HUES6 (cell line): ENCODE data around the gene NTN1.

Experiments used
- H3K27ac ChIP-seq: 2 replicates; pipeline ENCODE4 v1.7.0; 2013; ENCODE audit warnings: low read depth, mild to moderate bottlenecking, low read length, inconsistent platforms
- H3K27me3 ChIP-seq: 2 replicates; pipeline ENCODE4 v1.6.1; 2013; ENCODE audit warnings: low read length; ENCODE audit not compliant: control insufficient read depth, insufficient read depth
- H3K36me3 ChIP-seq: 2 replicates; pipeline ENCODE4 v1.6.1; 2013; ENCODE audit warnings: low read length; ENCODE audit not compliant: control insufficient read depth, insufficient read depth
- H3K4me1 ChIP-seq: 2 replicates; pipeline ENCODE4 v1.6.1; 2013; ENCODE audit warnings: low read length; ENCODE audit not compliant: control insufficient read depth, insufficient read depth
- H3K4me3 ChIP-seq: 2 replicates; pipeline ENCODE4 v1.5.1; 2013; ENCODE audit warnings: low read depth, low read length
- H3K9ac ChIP-seq: one replicate; pipeline ENCODE4 v1.6.1; 2013; ENCODE audit warnings: mild to moderate bottlenecking, low read length
- H3K9me3 ChIP-seq: 2 replicates; pipeline ENCODE4 v1.6.1; 2013; ENCODE audit warnings: low read depth, low read length; ENCODE audit not compliant: control insufficient read depth, insufficient read depth

Gene NTN1

DNA sequence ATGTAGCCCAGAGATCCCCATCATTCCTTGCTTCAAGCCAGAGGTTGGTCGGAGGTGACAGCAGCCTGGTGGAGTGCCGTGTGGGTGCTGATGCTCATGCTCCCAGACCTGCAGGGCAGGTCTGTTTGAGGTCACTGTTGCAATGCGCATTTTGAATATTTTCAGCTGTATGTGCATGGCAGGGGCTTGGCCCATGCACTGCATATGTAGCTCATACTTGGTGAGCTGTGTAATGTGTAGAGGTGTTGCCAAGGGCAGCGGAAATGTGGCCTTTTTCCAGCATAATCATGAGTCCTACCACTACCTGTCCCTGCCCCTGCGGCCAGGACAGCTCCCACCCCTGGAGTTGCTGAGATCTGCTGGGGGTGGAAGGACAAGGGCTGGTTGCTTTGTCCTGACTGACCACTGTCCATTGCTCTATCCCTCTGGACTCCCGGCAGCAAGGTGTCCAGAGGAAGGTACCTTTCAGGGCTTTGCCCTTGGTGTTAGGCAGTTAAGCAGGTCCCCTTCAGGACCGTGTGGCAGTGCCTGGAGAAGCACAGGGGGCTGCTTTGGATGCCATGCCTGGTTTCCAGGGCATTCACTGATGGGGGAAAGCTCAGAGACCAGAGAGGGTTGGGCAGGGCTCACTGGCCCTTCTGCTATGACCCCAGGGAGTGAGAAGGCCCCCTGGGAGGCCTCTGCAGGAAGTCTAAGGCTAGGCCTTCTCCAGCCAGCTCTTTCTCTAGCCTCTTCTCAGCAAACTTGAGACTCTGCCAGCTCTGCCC is 215.2 kb downstream of the NTN1 start:
- peaks cover 28% of the 10 kb centered on the region for H3K4me1 ChIP-seq
- no peaks in the 10 kb centered on the region for H3K36me3 ChIP-seq
- no peak overlapping the region for H3K27ac ChIP-seq
- H3K4me3 ChIP-seq, result no peak overlapping the region
- peaks cover 10% of the 10 kb centered on the region for H3K27me3 ChIP-seq
- H3K9me3 ChIP-seq, result no peaks in the 10 kb centered on the region
- no peak overlapping the region for H3K9ac ChIP-seq

DNA sequence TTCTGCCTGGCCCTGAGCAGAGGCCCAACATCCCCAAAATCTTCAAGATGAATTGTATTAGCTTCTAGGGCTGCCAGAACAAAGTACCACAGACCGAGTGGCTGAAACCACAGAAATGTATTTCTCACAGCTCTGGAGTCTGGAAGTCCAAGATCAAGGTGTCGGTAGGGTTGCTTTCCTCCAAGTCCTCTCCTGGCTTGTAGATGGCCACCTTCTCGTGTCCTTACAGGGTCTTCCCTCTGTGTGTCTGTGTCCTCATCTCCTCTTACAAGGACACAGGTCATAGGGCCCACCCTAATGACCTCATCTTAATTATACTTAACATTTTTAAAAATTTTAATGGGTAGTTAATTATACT is 215.7 kb downstream of the NTN1 start:
- peaks cover 28% of the 10 kb centered on the region for H3K4me1 ChIP-seq
- H3K27me3 ChIP-seq, result peaks cover 10% of the 10 kb centered on the region
- H3K27ac ChIP-seq, result no peak overlapping the region
- no peaks in the 10 kb centered on the region for H3K36me3 ChIP-seq
- H3K4me3 ChIP-seq, result no peak overlapping the region
- no peaks in the 10 kb centered on the region for H3K9me3 ChIP-seq
- H3K9ac ChIP-seq, result no peak overlapping the region

DNA sequence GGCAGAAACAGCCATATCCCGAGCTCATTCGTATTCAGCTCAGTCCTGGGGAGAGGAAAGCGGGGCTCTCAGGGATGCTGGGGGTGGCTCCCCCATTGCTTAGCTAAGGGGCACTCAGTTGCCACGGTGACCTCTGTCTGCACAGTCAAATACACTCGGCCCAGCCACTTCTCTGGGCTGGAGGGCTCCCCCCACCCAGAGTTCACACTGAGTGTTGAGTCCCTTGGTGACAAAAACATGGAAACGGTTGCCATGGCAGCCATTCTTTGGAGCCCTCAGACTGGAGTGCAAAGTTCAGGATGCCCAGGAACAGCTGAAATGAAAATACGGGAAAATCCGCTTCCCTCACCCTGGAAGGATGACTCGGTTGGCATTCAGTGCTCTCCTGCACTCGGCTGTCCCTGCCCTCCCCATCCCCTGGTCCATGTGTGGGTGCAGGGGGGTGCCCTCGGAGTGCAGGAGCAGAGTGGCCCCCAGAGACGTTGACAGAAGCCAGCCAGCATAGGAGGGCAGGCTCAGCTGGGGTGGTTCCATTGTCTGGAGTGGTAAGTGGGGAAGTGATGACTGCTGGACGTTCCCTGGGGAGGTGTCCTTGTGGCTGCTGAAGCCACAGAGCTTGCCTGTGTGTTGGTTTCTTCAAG is 216.5 kb downstream of the NTN1 start:
- H3K4me3 ChIP-seq, result no peak overlapping the region
- H3K27me3 ChIP-seq, result peaks cover 10% of the 10 kb centered on the region
- no peak overlapping the region for H3K27ac ChIP-seq
- no peaks in the 10 kb centered on the region for H3K9me3 ChIP-seq
- no peaks in the 10 kb centered on the region for H3K36me3 ChIP-seq
- H3K4me1 ChIP-seq, result peaks cover 31% of the 10 kb centered on the region
- H3K9ac ChIP-seq, result no peak overlapping the region

DNA sequence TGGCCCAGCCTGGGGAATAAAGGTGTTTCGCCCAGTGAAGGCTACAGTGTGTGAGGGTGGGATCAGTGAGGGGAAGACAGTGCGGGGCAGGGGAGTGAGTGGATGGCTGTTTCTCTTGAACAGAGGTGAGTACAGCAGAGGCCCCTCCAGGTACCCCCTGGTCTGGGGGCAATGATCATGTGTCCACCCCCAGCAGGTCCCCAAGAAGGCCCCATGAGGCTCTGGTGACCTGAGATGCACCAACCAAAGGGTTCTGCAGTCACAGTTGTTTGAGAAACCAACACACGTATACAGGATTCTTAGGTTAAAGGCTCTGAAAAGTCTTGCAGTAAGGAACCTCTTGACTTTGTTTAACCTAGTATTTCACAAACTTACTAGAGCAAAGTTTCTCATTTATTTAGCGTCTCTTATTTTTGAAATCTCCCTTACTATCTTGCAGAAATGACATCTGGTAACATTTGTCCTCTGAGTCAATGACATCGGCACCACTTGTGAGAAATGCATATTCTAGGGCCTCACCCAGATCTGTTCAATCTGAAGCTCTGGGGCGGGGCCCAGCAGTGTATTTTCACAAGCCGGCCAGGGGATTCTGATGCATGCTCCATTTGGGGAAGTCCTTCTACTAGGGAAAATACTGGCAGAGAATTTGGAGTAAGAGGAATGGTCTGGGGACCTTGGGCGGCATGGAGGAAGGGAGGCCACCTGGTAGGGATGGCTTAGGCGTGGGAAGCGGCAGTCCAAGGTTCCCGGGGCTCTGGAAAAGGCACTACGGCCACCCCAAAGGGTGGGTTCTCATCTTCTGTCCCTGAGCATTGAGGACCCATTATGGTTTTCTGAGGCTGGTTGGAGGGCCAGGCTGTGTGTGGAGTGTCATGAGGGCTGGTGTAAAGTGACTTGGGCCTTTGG is 217.3 kb downstream of the NTN1 start:
- Histone ChIP-seq H3K36me3 (no peaks in the 10 kb centered on the region), H3K4me1 (peaks cover 35% of the 10 kb centered on the region), H3K9ac (no peak overlapping the region), H3K9me3 (no peaks in the 10 kb centered on the region), H3K4me3 (no peak overlapping the region), H3K27me3 (peaks cover 10% of the 10 kb centered on the region), H3K27ac (no peak overlapping the region)

DNA sequence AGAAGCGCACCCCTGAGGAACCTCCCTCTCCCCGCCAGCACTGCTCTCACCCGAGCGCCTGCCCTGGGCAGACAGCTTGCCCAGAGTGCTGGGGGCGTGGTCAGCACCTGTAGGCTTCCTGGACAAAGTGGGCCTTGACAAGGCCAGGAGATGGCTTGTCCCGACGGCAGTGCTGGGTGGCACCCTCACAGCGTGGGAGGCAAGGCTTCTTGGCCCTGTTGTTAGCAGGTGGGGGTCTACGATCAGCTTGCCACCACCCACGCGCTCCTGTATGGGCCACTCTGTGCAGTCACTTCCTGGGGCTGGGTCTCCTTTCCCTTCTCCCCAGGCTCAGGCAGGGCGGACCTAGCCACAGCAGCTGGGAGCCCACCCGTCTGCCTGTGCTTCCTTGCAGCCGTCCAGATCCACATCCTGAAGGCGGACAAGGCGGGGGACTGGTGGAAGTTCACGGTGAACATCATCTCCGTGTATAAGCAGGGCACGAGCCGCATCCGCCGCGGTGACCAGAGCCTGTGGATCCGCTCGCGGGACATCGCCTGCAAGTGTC is 218.0 kb downstream of the NTN1 start:
- Histone ChIP-seq H3K4me3 (peak overlapping the region; percentile 58), H3K27ac (no peak overlapping the region), H3K9ac (peak overlapping the region; percentile 10), H3K4me1 (peaks cover 35% of the 10 kb centered on the region), H3K9me3 (no peaks in the 10 kb centered on the region), H3K27me3 (peaks cover 10% of the 10 kb centered on the region), H3K36me3 (no peaks in the 10 kb centered on the region)

DNA sequence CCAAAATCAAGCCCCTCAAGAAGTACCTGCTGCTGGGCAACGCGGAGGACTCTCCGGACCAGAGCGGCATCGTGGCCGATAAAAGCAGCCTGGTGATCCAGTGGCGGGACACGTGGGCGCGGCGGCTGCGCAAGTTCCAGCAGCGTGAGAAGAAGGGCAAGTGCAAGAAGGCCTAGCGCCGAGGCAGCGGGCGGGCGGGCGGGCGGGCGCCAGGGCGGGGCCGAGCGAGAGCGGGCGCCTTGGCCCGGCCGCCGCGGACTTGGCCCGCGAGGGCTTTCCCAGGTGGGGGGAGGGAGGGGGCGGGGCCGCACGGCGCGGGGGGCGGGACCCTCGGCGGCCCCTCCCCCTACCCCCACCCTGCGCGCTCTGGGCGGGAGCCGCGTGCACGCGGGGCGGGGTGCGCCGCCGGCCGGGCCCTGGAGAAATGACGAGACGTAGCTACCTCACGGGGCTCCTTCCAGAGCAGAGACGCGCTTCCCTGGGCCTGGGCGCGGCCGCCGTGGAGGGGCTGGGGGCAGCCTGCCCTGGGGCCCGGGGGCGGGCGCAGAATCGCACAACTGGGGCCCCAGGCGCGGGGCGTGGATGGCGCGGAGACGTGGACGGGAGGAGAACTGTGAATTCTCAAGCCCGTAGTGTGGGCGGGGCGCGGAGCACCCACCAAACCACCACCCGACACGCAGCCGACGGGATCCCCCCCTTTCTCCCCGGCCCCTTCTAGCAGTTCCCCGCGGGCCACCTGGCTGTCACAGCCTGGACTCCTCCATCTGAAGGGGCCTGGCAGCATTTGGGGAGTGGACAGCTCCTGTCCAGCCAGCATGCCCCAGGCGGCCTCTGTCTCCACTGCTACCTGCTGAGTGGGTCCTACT is 218.7 kb downstream of the NTN1 start:
- no peaks in the 10 kb centered on the region for H3K9me3 ChIP-seq
- H3K27ac ChIP-seq, result no peak overlapping the region; the same call in 1 of the 2 replicates
- no peaks in the 10 kb centered on the region for H3K36me3 ChIP-seq
- H3K9ac ChIP-seq, result peak overlapping the region; percentile 10
- peaks cover 35% of the 10 kb centered on the region for H3K4me1 ChIP-seq
- peaks cover 10% of the 10 kb centered on the region for H3K27me3 ChIP-seq
- peak overlapping the region; percentile 58 for H3K4me3 ChIP-seq

DNA sequence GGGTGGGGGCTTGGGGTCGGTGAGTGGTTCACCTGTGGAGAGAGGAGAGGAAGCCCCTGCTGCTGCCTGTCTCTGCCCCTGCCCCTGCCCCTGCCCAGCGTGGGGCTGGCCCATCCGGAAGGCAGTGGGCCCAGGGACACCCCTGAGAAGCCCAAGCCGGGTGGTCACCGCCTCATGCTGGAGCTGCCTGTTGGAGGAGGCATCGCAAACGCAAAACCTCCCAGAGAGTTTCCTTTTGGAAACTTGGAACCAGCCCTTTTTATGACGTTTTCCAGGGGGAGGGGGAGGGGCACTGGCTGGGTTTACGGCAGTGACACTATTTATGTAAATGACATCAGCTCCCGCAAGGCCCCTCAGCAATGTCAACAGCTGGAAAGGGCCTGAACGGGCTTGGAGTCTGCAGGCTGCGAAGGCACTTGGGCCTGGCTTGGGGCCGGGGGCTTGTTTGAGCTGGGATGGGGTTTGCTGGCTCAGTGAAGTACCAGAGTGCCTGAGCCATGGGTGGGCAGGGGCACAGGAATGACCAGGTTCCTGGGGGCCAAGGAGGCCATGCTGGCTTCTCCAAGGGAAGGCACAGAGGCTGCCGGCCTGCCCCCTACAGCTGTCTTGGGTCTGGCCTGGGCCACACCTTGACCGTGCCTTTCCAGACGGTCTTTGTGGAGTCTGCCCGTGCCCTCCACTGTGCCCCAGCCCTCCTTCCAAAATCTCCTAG is 219.5 kb downstream of the NTN1 start:
- Histone ChIP-seq H3K27me3 (peaks cover 10% of the 10 kb centered on the region), H3K9ac (peak overlapping the region; percentile 53), H3K9me3 (no peaks in the 10 kb centered on the region), H3K36me3 (no peaks in the 10 kb centered on the region), H3K4me3 (peak overlapping the region; percentile 45), H3K4me1 (peaks cover 36% of the 10 kb centered on the region), H3K27ac (no peak overlapping the region; the same call in 1 of the 2 replicates)

DNA sequence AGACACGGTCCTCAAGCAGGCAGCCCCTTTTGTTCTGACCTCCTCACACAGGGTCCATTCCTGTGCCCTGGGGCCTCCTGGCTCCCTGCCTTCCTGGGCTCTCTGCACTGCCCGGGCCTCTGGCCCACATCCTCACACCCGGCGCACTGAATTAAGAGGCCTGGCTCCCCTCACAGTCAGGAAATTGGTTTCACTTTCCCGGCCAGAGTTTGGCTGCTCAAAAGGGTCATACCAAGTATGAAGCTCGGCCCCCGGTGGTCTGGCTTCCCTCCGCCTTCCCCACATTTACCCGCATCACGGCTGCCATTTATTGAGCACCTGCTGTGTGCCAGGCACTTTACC is 220.0 kb downstream of the NTN1 start:
- H3K27ac ChIP-seq, result no peak overlapping the region
- peaks cover 39% of the 10 kb centered on the region for H3K4me1 ChIP-seq
- H3K9me3 ChIP-seq, result no peaks in the 10 kb centered on the region
- peaks cover 10% of the 10 kb centered on the region for H3K27me3 ChIP-seq
- H3K36me3 ChIP-seq, result no peaks in the 10 kb centered on the region
- H3K4me3 ChIP-seq, result no peak overlapping the region
- H3K9ac ChIP-seq, result peak overlapping the region; percentile 53

DNA sequence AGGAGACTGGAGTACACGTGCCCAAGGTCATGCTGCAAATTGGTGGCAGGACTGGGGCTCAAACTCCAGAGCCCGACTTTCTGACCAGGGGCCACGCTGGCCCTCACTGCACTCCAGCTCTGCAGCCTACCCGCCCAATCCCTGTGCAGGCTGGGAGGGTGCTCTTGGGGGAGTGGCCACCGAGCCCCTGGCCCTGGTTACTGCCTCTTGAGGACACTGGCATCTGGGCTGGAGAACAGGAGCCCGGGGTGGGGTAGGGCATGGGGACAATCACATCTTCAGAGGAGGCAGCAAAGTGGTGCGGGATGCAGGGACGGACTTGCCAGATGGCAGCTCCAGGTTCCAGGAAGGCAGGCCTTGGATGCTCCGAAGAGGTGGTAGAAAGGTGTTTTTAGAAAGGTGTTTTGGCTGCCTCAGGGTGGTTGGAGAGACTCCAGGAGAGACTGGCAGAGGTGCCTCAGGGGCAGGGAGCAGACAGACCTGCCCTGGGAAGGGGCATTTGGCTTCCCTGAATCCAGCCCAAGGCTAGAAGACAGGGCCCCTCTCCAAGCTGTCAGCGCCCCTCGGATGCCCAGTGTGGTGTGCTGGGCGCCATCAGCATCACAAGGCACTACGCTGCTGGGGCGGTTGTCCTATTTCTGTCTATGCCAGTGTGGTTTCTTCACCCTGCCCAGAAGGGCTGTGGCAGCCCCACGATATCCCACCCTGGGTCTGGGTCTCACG is 220.6 kb downstream of the NTN1 start:
- peaks cover 10% of the 10 kb centered on the region for H3K27me3 ChIP-seq
- peaks cover 39% of the 10 kb centered on the region for H3K4me1 ChIP-seq
- no peak overlapping the region for H3K9ac ChIP-seq
- H3K27ac ChIP-seq, result no peak overlapping the region
- H3K9me3 ChIP-seq, result no peaks in the 10 kb centered on the region
- H3K4me3 ChIP-seq, result no peak overlapping the region
- H3K36me3 ChIP-seq, result no peaks in the 10 kb centered on the region
